ENCODE data around the gene AKR1B1.

The AKR1B1 gene

DNA sequence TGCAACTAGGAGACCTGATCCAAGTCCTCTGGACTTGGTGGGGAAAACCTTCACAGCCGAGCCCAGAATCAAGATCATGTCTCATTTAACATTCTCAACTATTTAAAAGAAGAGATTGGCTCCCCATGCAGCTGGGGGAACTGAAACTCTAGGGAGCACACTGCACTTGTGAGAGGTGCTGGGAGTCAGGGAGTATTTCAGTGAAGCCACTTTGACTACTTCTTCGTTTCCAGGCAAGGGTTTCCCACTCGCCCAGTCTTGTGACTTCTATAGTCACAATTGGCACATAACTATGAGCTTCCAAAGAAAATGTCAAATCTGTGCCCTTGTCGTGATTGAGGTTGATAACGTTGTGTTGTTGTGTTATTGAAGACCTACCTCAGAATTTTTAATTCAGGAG lies 62.9 kb downstream of the AKR1B1 start:
- FAIRE-seq (no peak), DNase-seq (ENCODE audit: insufficient read length, low spot score) (no peak)
- no peak for TF ChIP-seq POLR2A (IDR thresholded peaks at IDR 0.05; ENCODE audit: low read depth, low read length)

DNA sequence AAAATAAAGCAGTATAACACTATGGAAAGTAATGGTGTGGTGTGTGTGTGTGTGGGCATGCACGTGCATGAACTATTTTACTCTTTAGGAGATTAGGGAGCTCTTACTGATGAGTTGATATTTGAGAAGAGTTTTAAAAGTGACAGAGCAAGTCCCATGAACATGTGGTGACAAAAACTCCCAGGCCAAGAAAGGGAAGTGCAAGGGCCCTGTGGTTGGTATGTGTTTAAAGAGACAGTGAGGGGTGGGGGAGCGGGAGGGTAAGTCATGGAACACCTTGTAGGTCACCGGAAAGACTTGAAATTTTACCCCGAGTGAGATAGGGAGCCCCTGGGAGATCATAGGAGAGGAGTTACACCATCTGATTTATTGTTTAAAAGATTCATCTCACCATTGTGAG lies 63.3 kb downstream of the AKR1B1 start:
- no peak for DNase-seq (ENCODE audit: insufficient read length, low spot score)
- FAIRE-seq = no peak
- no peak for TF ChIP-seq POLR2A (IDR thresholded peaks at IDR 0.05; ENCODE audit: low read depth, low read length)

GRCh38 chr7:134394056-134394455 lies 64.8 kb downstream of the AKR1B1 start:
- DNase-seq (ENCODE audit: insufficient read length, low spot score) = no peak
- TF ChIP-seq POLR2A (IDR thresholded peaks at IDR 0.05; ENCODE audit: low read depth, low read length) = no peak
- FAIRE-seq = no peak

All from H54 (cell line).